Right lobe of liver (tissue), 4 donors: ENCODE data around the gene FAM240A.

ENCODE experiments used
- CTCF ChIP-seq, 4 donors: fragments of 200-600 bp in 3 of 4; fragments of 450-650 bp in 1 of 4; IDR thresholded peaks; one replicate each; pipeline versions ENCODE4 v1.5.1 to v1.8.0; 2016 to 2022; ENCODE audit warnings: antibody characterized with exemption in 4 of 4, mild to moderate bottlenecking in 2 of 4
- POLR2A ChIP-seq: fragments of 450-650 bp; IDR thresholded peaks from one replicate; pipeline ENCODE4 v1.6.1; 2017; ENCODE audit warnings: antibody characterized with exemption, mild to moderate bottlenecking
- donor health status: DM: no; HTN: no; CAD: no.
- donor health status: DM: no; HTN: no; CAD: no.
- donor health status: DM: no; HTN: yes; CAD: no.

DNA sequence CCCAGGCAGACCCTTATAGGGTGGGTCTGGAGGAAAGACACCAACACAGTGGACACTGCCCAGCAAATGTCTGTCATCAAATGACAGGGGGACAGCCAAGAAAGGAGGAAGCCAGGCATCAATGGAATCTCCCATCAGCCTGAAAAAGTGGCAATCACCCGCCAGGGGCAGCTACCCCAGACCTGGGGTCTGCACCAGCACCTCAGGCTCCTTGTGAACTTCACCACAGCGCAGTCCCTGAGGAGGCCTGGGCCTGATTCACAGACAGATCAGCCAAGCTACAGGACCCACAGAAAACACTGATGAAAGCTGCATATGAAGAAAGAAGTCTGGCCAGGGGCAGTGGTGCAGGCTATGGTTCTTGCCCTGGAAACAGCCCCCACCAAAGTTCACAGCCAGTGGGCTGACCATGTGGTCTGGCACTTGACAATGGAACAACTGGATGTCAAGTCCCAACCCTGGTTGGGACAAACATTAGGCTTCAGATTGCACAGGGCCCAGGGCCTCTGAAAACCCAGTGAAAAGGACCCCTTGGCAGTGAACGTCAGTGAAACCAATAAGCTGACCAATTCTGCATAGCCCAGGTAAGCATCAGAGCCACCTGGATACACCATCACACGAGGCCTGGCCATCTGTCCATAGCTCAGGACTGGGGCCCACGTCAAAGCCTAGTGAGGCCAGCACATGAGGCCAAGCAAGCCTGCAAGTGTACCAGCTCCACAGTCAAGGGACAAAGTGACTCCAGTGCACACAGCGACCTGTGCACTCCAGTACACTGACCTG lies 52.1 kb downstream of the FAM240A start:
- TF ChIP-seq CTCF (IDR thresholded peaks at IDR 0.05) (no peak), POLR2A (no peak)
